NCI-H524 (cell line): ENCODE measurements around the gene EYA2.

Experiments used
- DNase-seq, 2 experiments: peaks; one replicate each; lab custom pipeline; 2025; lab: John Stamatoyannopoulos, UW

The EYA2 gene

GRCh38 chr20:47113362-47114109 lies 218.9 kb downstream of the EYA2 start:
- no peak for DNase-seq

- no peak for DNase-seq
These were observed 221.1 kb downstream of the EYA2 start for GRCh38 chr20:47115694-47116093.

GRCh38 chr20:47117371-47117770 lies 222.7 kb downstream of the EYA2 start:
- no peak for DNase-seq

GRCh38 chr20:47117773-47118172 lies 223.1 kb downstream of the EYA2 start:
- no peak for DNase-seq

GRCh38 chr20:47118206-47118605 lies 223.6 kb downstream of the EYA2 start:
- peak; percentile 26 to 40 for DNase-seq

GRCh38 chr20:47118641-47119040 lies 224.0 kb downstream of the EYA2 start:
- DNase-seq, result no peak

GRCh38 chr20:47120346-47120936 lies 225.8 kb downstream of the EYA2 start:
- no peak for DNase-seq

GRCh38 chr20:47122560-47122959 lies 227.9 kb downstream of the EYA2 start:
- no peak for DNase-seq

GRCh38 chr20:47124181-47124717 lies 229.6 kb downstream of the EYA2 start:
- DNase-seq, result no peak

GRCh38 chr20:47125508-47125757 lies 230.8 kb downstream of the EYA2 start:
- peak; percentile 77 to 78 for DNase-seq

- DNase-seq, result peak; percentile 78 to 87
These were observed 231.3 kb downstream of the EYA2 start for GRCh38 chr20:47125758-47126591.

GRCh38 chr20:47126709-47127108 lies 232.1 kb downstream of the EYA2 start:
- DNase-seq, result peak in 1 of 2 experiments; percentile 50

- DNase-seq, result peak in 1 of 2 experiments; percentile 53
These were observed 232.9 kb downstream of the EYA2 start for GRCh38 chr20:47127546-47127945.

GRCh38 chr20:47127999-47128398 lies 233.4 kb downstream of the EYA2 start:
- DNase-seq, result peak in 1 of 2 experiments; percentile 53

GRCh38 chr20:47129306-47129705 lies 234.7 kb downstream of the EYA2 start:
- no peak for DNase-seq

- no peak for DNase-seq
These were observed 239.3 kb downstream of the EYA2 start for GRCh38 chr20:47133809-47134456.

GRCh38 chr20:47136782-47137181 lies 242.1 kb downstream of the EYA2 start:
- no peak for DNase-seq

GRCh38 chr20:47137231-47137870 lies 242.7 kb downstream of the EYA2 start:
- DNase-seq, result no peak

- DNase-seq, result no peak
These were observed 245.4 kb downstream of the EYA2 start for GRCh38 chr20:47139934-47140535.

- no peak for DNase-seq
These were observed 246.8 kb downstream of the EYA2 start for GRCh38 chr20:47141350-47141921.
